HepG2 (cell line): Measurements from ENCODE around the gene TSC22D4. TPM values are rescaled to one million over a fixed set of nuclear protein-coding genes. Genes with fewer than 3 reads are reported as not detected.
A peak's percentile ranks its signal among the peaks of the same experiment; 100 is the strongest.

Experiments used
- AHR ChIP-seq: IDR thresholded peaks from 2 replicates; pipeline ENCODE4 v1.6.1; 2018; ENCODE audit warnings: missing genetic modification reagents, missing compliant biosample characterization
- CREBL2 ChIP-seq: sonication (generic); formaldehyde crosslinking; IDR thresholded peaks from 2 replicates; pipeline ENCODE4 v1.8.1; 2023; ENCODE audit warnings: missing genetic modification reagents, mild to moderate bottlenecking, borderline replicate concordance
- TOE1 ChIP-seq: sonication (generic); formaldehyde crosslinking; IDR thresholded peaks from 2 replicates; pipeline ENCODE4 v1.4.0; 2020; ENCODE audit warnings: mild to moderate bottlenecking, missing genetic modification reagents
- TRIM22 ChIP-seq: fragments of 450-650 bp; IDR thresholded peaks from 2 replicates; pipeline ENCODE4 v1.6.1; 2017
- U2AF2 ChIP-seq: fragments of 200-400 bp; formaldehyde crosslinking; IDR thresholded peaks from 2 replicates; pipeline ENCODE4 v1.6.1; 2017; ENCODE audit warnings: low read depth, mild to moderate bottlenecking, low read length
- ZBTB2 ChIP-seq: sonication (generic); formaldehyde crosslinking; IDR thresholded peaks from 2 replicates; pipeline ENCODE4 v1.8.0; 2022; ENCODE audit warnings: low read depth, missing genetic modification reagents
- ZBTB40 ChIP-seq, 2 experiments: fragments of 450-650 bp in 1 of 2; sonication (generic) in 1 of 2; formaldehyde crosslinking in 1 of 2; IDR thresholded peaks; 2 replicates each; pipeline versions ENCODE4 v1.6.1 to v1.8.0; 2016 to 2022; ENCODE audit warnings: antibody characterized with exemption in 1 of 2, mild to moderate bottlenecking in 1 of 2, missing genetic modification reagents in 1 of 2
- ZBTB7B ChIP-seq: sonication (generic); formaldehyde crosslinking; IDR thresholded peaks from 2 replicates; pipeline ENCODE4 v1.4.0; 2020; ENCODE audit warnings: missing genetic modification reagents
- ZNF17 ChIP-seq: sonication (generic); formaldehyde crosslinking; IDR thresholded peaks from 2 replicates; pipeline ENCODE4 v1.5.0; 2020; ENCODE audit warnings: mild to moderate bottlenecking, missing genetic modification reagents
- ZNF30 ChIP-seq: sonication (generic); formaldehyde crosslinking; IDR thresholded peaks from 2 replicates; pipeline ENCODE4 v1.5.0; 2020; ENCODE audit warnings: mild to moderate bottlenecking, missing genetic modification reagents
- ZNF562 ChIP-seq: sonication (generic); formaldehyde crosslinking; IDR thresholded peaks from 2 replicates; pipeline ENCODE4 v1.8.0; 2022; ENCODE audit warnings: missing genetic modification reagents, borderline replicate concordance
- ZNF607 ChIP-seq: sonication (generic); formaldehyde crosslinking; IDR thresholded peaks from 2 replicates; pipeline ENCODE4 v1.5.1; 2020; ENCODE audit warnings: missing genetic modification reagents, mild to moderate bottlenecking, borderline replicate concordance
- ZNF639 ChIP-seq: conservative IDR thresholded peaks from 2 replicates; pipeline ENCODE4 v1.6.1; 2018; ENCODE audit warnings: missing genetic modification reagents
- ZNF691 ChIP-seq: sonication (generic); formaldehyde crosslinking; IDR thresholded peaks from 2 replicates; pipeline ENCODE4 v1.4.0; 2020; ENCODE audit warnings: missing genetic modification reagents, low read depth, mild to moderate bottlenecking, borderline replicate concordance
- polyA plus RNA-seq, 8 experiments: library from polyadenylated mRNA; depleted of rRNA in 3 of 8; stranded (reverse) in 7 of 8; unstranded in 1 of 8; fragments of >200 nt; fragmentation: Illumina TruSeq in 4 of 8; extraction: Trizol in 4 of 8; gene quantifications; 2 replicates each; pipeline versions ENCODE4 v1.2.1 to v1.2.3, GENCODE V29; 2011 to 2016; ENCODE audit warnings: low read depth in 4 of 8, missing spikeins in 1 of 8, mixed read lengths in 1 of 8; ENCODE audit not compliant: insufficient read depth in 1 of 8
- total RNA-seq, 5 experiments: library from RNA; depleted of rRNA; stranded (reverse); fragments of >200 nt; fragmentation: Illumina TruSeq; extraction: Trizol; gene quantifications; 2 replicates each; pipeline ENCODE4 v1.2.3, GENCODE V29; 2016; ENCODE audit warnings: low read depth in 1 of 5

Gene TSC22D4
- total and polyA plus RNA-seq, 2 of the 13 experiments (the other 11 are each of a cell fraction or from before 2014, with no cell fraction given) = 7.7 to 8.7 TPM

- peak; percentile 69 for TF ChIP-seq ZBTB2
- TF ChIP-seq CREBL2 (CRISPR knock-in tag) = no peak
- TF ChIP-seq ZBTB40 (IDR thresholded peaks at IDR 0.05) = no peak
- no peak for TF ChIP-seq ZBTB40 (CRISPR knock-in tag; IDR thresholded peaks at IDR 0.05)
- TF ChIP-seq AHR = 0 out of 2 replicates have a peak, but pooled peaks have one; percentile 17
- no peak for TF ChIP-seq ZNF639 (CRISPR knock-in tag)
- TF ChIP-seq U2AF2 = no peak
- TF ChIP-seq ZNF17 (CRISPR knock-in tag) = no peak
- TF ChIP-seq ZNF30 (CRISPR knock-in tag) = no peak
- TF ChIP-seq TOE1 (CRISPR knock-in tag) = no peak
- peak; percentile 93 for TF ChIP-seq ZBTB7B
- 0 out of 2 replicates have a peak, but pooled peaks have one; percentile 37 for TF ChIP-seq ZNF691 (CRISPR knock-in tag)
- no peak for TF ChIP-seq ZNF562 (CRISPR knock-in tag)
- TF ChIP-seq ZNF607 (CRISPR knock-in tag) = no peak
- no peak for TF ChIP-seq TRIM22
Observed at GRCh38 chr7:100483090-100483721, 4.2 kb upstream of the TSC22D4 start (continued).
